HS-27A (cell line): ENCODE measurements around the gene SMYD1.

Source experiments
- DNase-seq: peaks from one replicate; pipeline ENCODE4 v3.0.0-alpha.2; 2012; ENCODE audit warnings: low read depth, missing footprints

The SMYD1 gene

GRCh38 chr2:88123164-88123974 is 55.7 kb downstream of the SMYD1 start:
- no peak for DNase-seq

- no peak for DNase-seq
Observed at GRCh38 chr2:88123975-88124917, 56.6 kb downstream of the SMYD1 start.

- no peak for DNase-seq
Observed at GRCh38 chr2:88125344-88125923, 57.8 kb downstream of the SMYD1 start.

- no peak for DNase-seq
Observed at GRCh38 chr2:88125924-88126771, 58.5 kb downstream of the SMYD1 start.

- DNase-seq, result no peak
Observed at GRCh38 chr2:88126772-88127637, 59.4 kb downstream of the SMYD1 start.

- DNase-seq, result no peak
Observed at GRCh38 chr2:88127638-88127887, 59.9 kb downstream of the SMYD1 start.

GRCh38 chr2:88127888-88128653 is 60.4 kb downstream of the SMYD1 start, which contains the start of gene FABP1:
FABP1 (minus strand) TSS chr2:88128062; CDS start chr2:88128017, 45 bp downstream.
- no peak for DNase-seq

GRCh38 chr2:88128654-88129312 is 61.2 kb downstream of the SMYD1 start:
- DNase-seq, result no peak

- no peak for DNase-seq
Observed at GRCh38 chr2:88129313-88129959, 61.8 kb downstream of the SMYD1 start.

GRCh38 chr2:88131201-88131998 is 63.8 kb downstream of the SMYD1 start:
- no peak for DNase-seq

- no peak for DNase-seq
Observed at GRCh38 chr2:88131999-88132368, 64.4 kb downstream of the SMYD1 start.

- no peak for DNase-seq
Observed at GRCh38 chr2:88133875-88134274, 66.2 kb downstream of the SMYD1 start.

GRCh38 chr2:88136817-88137216 is 69.2 kb downstream of the SMYD1 start:
- no peak for DNase-seq

- DNase-seq, result no peak
Observed at GRCh38 chr2:88137833-88138232, 70.2 kb downstream of the SMYD1 start.

- no peak for DNase-seq
Observed at GRCh38 chr2:88139203-88139702, 71.6 kb downstream of the SMYD1 start.

GRCh38 chr2:88139804-88140203 is 72.2 kb downstream of the SMYD1 start:
- no peak for DNase-seq

- no peak for DNase-seq
Observed at GRCh38 chr2:88141952-88142351, 74.3 kb downstream of the SMYD1 start.

- DNase-seq, result no peak
Observed at GRCh38 chr2:88144271-88144670, 76.6 kb downstream of the SMYD1 start.
